ENCODE results near the gene ZDHHC4. TPM values are rescaled to one million over a fixed set of nuclear protein-coding genes. Genes with fewer than 3 reads are reported as not detected.

The ZDHHC4 gene
- total and polyA plus RNA-seq, 2 of the 13 experiments (the other 11 are each of a cell fraction or from before 2014, with no cell fraction given) = 83.2 to 188 TPM

- TF ChIP-seq ZBED4 (CRISPR knock-in tag; IDR thresholded peaks at IDR 0.05; ENCODE audit: borderline replicate concordance) = no peak; the same call in 1 of the 2 replicates
- TF ChIP-seq ZNF570 (CRISPR knock-in tag; IDR thresholded peaks at IDR 0.05; ENCODE audit: borderline replicate concordance) = no peak
- 0 out of 2 replicates have a peak, but pooled peaks have one; percentile 37 for TF ChIP-seq ZNF580 (CRISPR knock-in tag; IDR thresholded peaks at IDR 0.05; ENCODE audit: borderline replicate concordance, low read depth)
- TF ChIP-seq NCOA1 (CRISPR knock-in tag; IDR thresholded peaks at IDR 0.05) = peak; percentile 36; the same call in 1 of the 2 replicates
- TF ChIP-seq PRMT3 (CRISPR knock-in tag; IDR thresholded peaks at IDR 0.05; ENCODE audit: borderline replicate concordance, low read depth) = peak; percentile 28; the same call in 1 of the 2 replicates
- 0 out of 2 replicates have a peak, but pooled peaks have one; percentile 58 for TF ChIP-seq CBFB (CRISPR knock-in tag; IDR thresholded peaks at IDR 0.05)
- peak; percentile 37; the same call in 1 of the 2 replicates for TF ChIP-seq NCOR1 (IDR thresholded peaks at IDR 0.05; ENCODE audit: borderline replicate concordance, low read length)
- peak; percentile 32; the same call in 1 of the 2 replicates for TF ChIP-seq ZSCAN29 (CRISPR knock-in tag; conservative IDR thresholded peaks at IDR 0.05)
- TF ChIP-seq CAMTA2 (CRISPR knock-in tag; IDR thresholded peaks at IDR 0.05; ENCODE audit: borderline replicate concordance) = no peak
- TF ChIP-seq TFDP2 (CRISPR knock-in tag; IDR thresholded peaks at IDR 0.05) = peak; percentile 52
- peak; percentile 31 for TF ChIP-seq ZNF574 (CRISPR knock-in tag; IDR thresholded peaks at IDR 0.05)
- TF ChIP-seq PRDM10 (CRISPR knock-in tag; IDR thresholded peaks at IDR 0.05; ENCODE audit: low read depth) = no peak
- peak; percentile 93 for TF ChIP-seq NCOA2 (CRISPR knock-in tag; IDR thresholded peaks at IDR 0.05)
These were observed 1.1 kb downstream of the ZDHHC4 start (continued) for GRCh38 chr7:6578114-6579084.
